ENCODE measurements around the gene ZNF486. TPM values are rescaled to one million over a fixed set of nuclear protein-coding genes. Genes with fewer than 3 reads are reported as not detected.
A peak's percentile ranks its signal among the peaks of the same experiment; 100 is the strongest.
"Not testable (repeated sequence)": the region's sequence is repeated elsewhere in the genome, so short reads cannot be mapped to it uniquely, and the experiment has no call there.

Gene ZNF486
- total RNA-seq = 18.8 TPM

- DNase-seq (ENCODE audit: low spot score in 2 of 2) (peak; percentile 70 to 76), FAIRE-seq (no peak)
These were observed at the start of gene ZNF486 for GRCh38 chr19:20167020-20167644. ZNF486 (plus strand) TSS chr19:20167214; CDS start chr19:20167331, 117 bp downstream.

- not testable (repeated sequence) for FAIRE-seq; DNase-seq (ENCODE audit: low spot score in 2 of 2)
These were observed 48.8 kb upstream of the ZNF486 start for GRCh38 chr19:20118064-20118839.

GRCh38 chr19:20124879-20125278, 42.1 kb upstream of the ZNF486 start:
- FAIRE-seq = no peak
- no peak for DNase-seq (ENCODE audit: low spot score in 2 of 2)

- FAIRE-seq; DNase-seq (ENCODE audit: low spot score in 2 of 2): not testable (repeated sequence)
These were observed 34.1 kb upstream of the ZNF486 start for GRCh38 chr19:20132933-20133332.

- FAIRE-seq; DNase-seq (ENCODE audit: low spot score in 2 of 2): not testable (repeated sequence)
These were observed 29.3 kb upstream of the ZNF486 start for GRCh38 chr19:20137714-20138113.

GRCh38 chr19:20151617-20152145, 15.3 kb upstream of the ZNF486 start:
- FAIRE-seq (no peak), DNase-seq (ENCODE audit: low spot score in 2 of 2) (no peak)

- not testable (repeated sequence) for DNase-seq (ENCODE audit: low spot score in 2 of 2); FAIRE-seq
These were observed 14.5 kb upstream of the ZNF486 start for GRCh38 chr19:20152506-20152905.

GRCh38 chr19:20153281-20153680, 13.7 kb upstream of the ZNF486 start:
- DNase-seq (ENCODE audit: low spot score in 2 of 2) (no peak), FAIRE-seq (no peak)

- DNase-seq (ENCODE audit: low spot score in 2 of 2) = no peak
- no peak for FAIRE-seq
These were observed 12.4 kb upstream of the ZNF486 start for GRCh38 chr19:20154636-20155035.

- DNase-seq (ENCODE audit: low spot score in 2 of 2) (no peak), FAIRE-seq (no peak)
These were observed 4.2 kb upstream of the ZNF486 start for GRCh38 chr19:20162821-20163220.

GRCh38 chr19:20164456-20164855, 2.6 kb upstream of the ZNF486 start:
- DNase-seq (ENCODE audit: low spot score in 2 of 2) = no peak
- FAIRE-seq = no peak

- DNase-seq (ENCODE audit: low spot score in 2 of 2) = no peak
- no peak for FAIRE-seq
These were observed 932 bp upstream of the ZNF486 start for GRCh38 chr19:20165971-20166592.

- no peak for FAIRE-seq
- DNase-seq (ENCODE audit: low spot score in 2 of 2) = no peak
These were observed 673 bp downstream of the ZNF486 start for GRCh38 chr19:20167651-20168122.

- FAIRE-seq = no peak
- no peak for DNase-seq (ENCODE audit: low spot score in 2 of 2)
These were observed 4.3 kb downstream of the ZNF486 start for GRCh38 chr19:20171285-20171684.

GRCh38 chr19:20175848-20176247, 8.8 kb downstream of the ZNF486 start:
- DNase-seq (ENCODE audit: low spot score in 2 of 2); FAIRE-seq: not testable (repeated sequence)

- not testable (repeated sequence) for FAIRE-seq; DNase-seq (ENCODE audit: low spot score in 2 of 2)
These were observed 12.9 kb downstream of the ZNF486 start for GRCh38 chr19:20179956-20180355.

- DNase-seq (ENCODE audit: low spot score in 2 of 2) (no peak), FAIRE-seq (no peak)
These were observed 15.3 kb downstream of the ZNF486 start for GRCh38 chr19:20182222-20182785.

GRCh38 chr19:20186174-20186573, 19.2 kb downstream of the ZNF486 start:
- FAIRE-seq = no peak
- DNase-seq (ENCODE audit: low spot score in 2 of 2) = no peak

- FAIRE-seq (no peak), DNase-seq (ENCODE audit: low spot score in 2 of 2) (no peak)
These were observed 30.7 kb downstream of the ZNF486 start for GRCh38 chr19:20197747-20198146.

GRCh38 chr19:20209051-20209450, 42.0 kb downstream of the ZNF486 start:
- FAIRE-seq (no peak), DNase-seq (ENCODE audit: low spot score in 2 of 2) (no peak)

- not testable (repeated sequence) for FAIRE-seq; DNase-seq (ENCODE audit: low spot score in 2 of 2)
These were observed 47.4 kb downstream of the ZNF486 start for GRCh38 chr19:20214366-20214765.

Measured in frontal cortex (tissue), 4 donors.